Activated CD4-positive, alpha-beta memory T cell treated with anti-CD3 and anti-CD28 coated beads for 36 hours (primary cell): ENCODE measurements around the gene WDR27. TPM values are rescaled to one million over a fixed set of nuclear protein-coding genes. Genes with fewer than 3 reads are reported as not detected.

Experiments used
- CTCF ChIA-PET: fragments of 350-600 bp; sonication (Branson Sonifier 250); formaldehyde crosslinking; loops from one replicate; lab custom pipeline; 2021; ENCODE audit warnings: antibody characterized with exemption, inconsistent platforms; lab: Charles Lee
- POLR2A ChIA-PET: fragments of 350-600 bp; sonication (Branson Sonifier 250); formaldehyde crosslinking; loops from one replicate; lab custom pipeline; 2021; ENCODE audit warnings: antibody characterized with exemption; lab: Charles Lee
- DNase-seq: peaks from one replicate; pipeline ENCODE4 v3.0.0-alpha.2; 2020
- H3K27ac Mint-ChIP-seq: one replicate; pipeline ENCODE4 v1.8.0; 2021; ENCODE audit warnings: mixed read lengths
- H3K27me3 Mint-ChIP-seq: one replicate; pipeline ENCODE4 v1.8.0; 2021; ENCODE audit warnings: mixed read lengths
- H3K36me3 Mint-ChIP-seq: one replicate; pipeline ENCODE4 v1.8.0; 2021; ENCODE audit warnings: mixed read lengths
- H3K4me1 Mint-ChIP-seq: one replicate; pipeline ENCODE4 v1.8.0; 2021; ENCODE audit warnings: low read depth, mixed read lengths
- H3K4me3 Mint-ChIP-seq: one replicate; pipeline ENCODE4 v1.8.0; 2021; ENCODE audit warnings: mild to moderate bottlenecking, mixed read lengths
- H3K9me3 Mint-ChIP-seq: one replicate; pipeline ENCODE4 v1.8.0; 2021; ENCODE audit warnings: mixed read lengths
- intact Hi-C: fragments of 100-400 bp; cut with micrococcal nuclease; formaldehyde crosslinking; loops from one replicate; pipeline ENCODE4 v1.15.1; 2023
- total RNA-seq, 2 experiments: library from RNA; stranded (reverse); gene quantifications; one replicate each; pipeline ENCODE4 v1.2.3, GENCODE V29; 2021

WDR27 gene
- total RNA-seq, 2 experiments from 2014 or later = 39.7 to 41.6 TPM

DNA sequence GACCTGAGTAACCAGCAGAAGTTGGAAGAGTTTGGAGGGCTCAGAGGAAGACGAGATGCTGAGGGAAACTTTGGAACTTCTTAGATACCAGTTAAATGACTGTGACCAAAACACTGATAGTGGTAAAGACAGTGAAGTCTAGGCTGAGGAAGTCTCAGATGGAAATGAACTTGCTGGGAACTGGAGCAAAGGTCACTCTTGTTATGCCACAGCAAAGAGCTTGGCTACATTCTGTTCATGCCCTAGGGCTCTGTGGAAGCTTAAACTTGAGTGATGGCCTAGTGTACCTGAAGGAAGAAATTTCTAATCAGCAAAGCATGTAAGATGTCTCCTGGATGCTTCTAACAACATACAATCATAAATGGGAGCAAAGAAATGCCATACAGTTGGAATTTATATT is 24.7 kb downstream of the WDR27 start:
- intact Hi-C loops = no loop called here
- Mint-ChIP-seq H3K27ac (no peak overlapping the region), H3K4me1 (no peaks in the 10 kb centered on the region), H3K9me3 (peaks cover 8% of the 10 kb centered on the region), H3K27me3 (no peaks in the 10 kb centered on the region), H3K4me3 (no peak overlapping the region), H3K36me3 (peaks cover 30% of the 10 kb centered on the region)
- ChIA-PET CTCF (no interaction called here), POLR2A (no interaction called here)
- no peak for DNase-seq

- Mint-ChIP-seq H3K27ac (no peak overlapping the region), H3K36me3 (peaks cover 19% of the 10 kb centered on the region), H3K4me3 (no peak overlapping the region), H3K4me1 (peaks cover under 1% of the 10 kb centered on the region), H3K9me3 (no peaks in the 10 kb centered on the region), H3K27me3 (no peaks in the 10 kb centered on the region)
- intact Hi-C loops = no loop called here
- DNase-seq = no peak
- ChIA-PET CTCF (no interaction called here), POLR2A (no interaction called here)
Measured at GRCh38 chr6:169675011-169675410, 26.8 kb downstream of the WDR27 start.

GRCh38 chr6:169671563-169671962 is 30.3 kb downstream of the WDR27 start:
- no peaks in the 10 kb centered on the region for H3K9me3 Mint-ChIP-seq
- H3K27me3 Mint-ChIP-seq = no peaks in the 10 kb centered on the region
- CTCF ChIA-PET = no interaction called here
- peaks cover 10% of the 10 kb centered on the region for H3K36me3 Mint-ChIP-seq
- peaks cover 4% of the 10 kb centered on the region for H3K4me1 Mint-ChIP-seq
- DNase-seq = no peak
- intact Hi-C loops = no loop called here
- H3K27ac Mint-ChIP-seq = no peak overlapping the region
- H3K4me3 Mint-ChIP-seq = no peak overlapping the region
- POLR2A ChIA-PET = no interaction called here

- no peak overlapping the region for H3K27ac Mint-ChIP-seq
- DNase-seq = no peak
- ChIA-PET CTCF (no interaction called here), POLR2A (no interaction called here)
- no peaks in the 10 kb centered on the region for H3K27me3 Mint-ChIP-seq
- no peaks in the 10 kb centered on the region for H3K9me3 Mint-ChIP-seq
- H3K4me3 Mint-ChIP-seq = no peak overlapping the region
- intact Hi-C loops = no loop called here
- peaks cover 4% of the 10 kb centered on the region for H3K4me1 Mint-ChIP-seq
- peaks cover 14% of the 10 kb centered on the region for H3K36me3 Mint-ChIP-seq
Measured at GRCh38 chr6:169669889-169670288, 31.9 kb downstream of the WDR27 start.

- CTCF ChIA-PET = no interaction called here
- DNase-seq = no peak
- intact Hi-C loops = no loop called here
- H3K4me1 Mint-ChIP-seq = peaks cover 4% of the 10 kb centered on the region
- H3K27me3 Mint-ChIP-seq = no peaks in the 10 kb centered on the region
- no peak overlapping the region for H3K27ac Mint-ChIP-seq
- H3K36me3 Mint-ChIP-seq = peaks cover 14% of the 10 kb centered on the region
- H3K9me3 Mint-ChIP-seq = no peaks in the 10 kb centered on the region
- POLR2A ChIA-PET = no interaction called here
- H3K4me3 Mint-ChIP-seq = no peak overlapping the region
Measured at GRCh38 chr6:169669147-169669546, 32.7 kb downstream of the WDR27 start.

DNA sequence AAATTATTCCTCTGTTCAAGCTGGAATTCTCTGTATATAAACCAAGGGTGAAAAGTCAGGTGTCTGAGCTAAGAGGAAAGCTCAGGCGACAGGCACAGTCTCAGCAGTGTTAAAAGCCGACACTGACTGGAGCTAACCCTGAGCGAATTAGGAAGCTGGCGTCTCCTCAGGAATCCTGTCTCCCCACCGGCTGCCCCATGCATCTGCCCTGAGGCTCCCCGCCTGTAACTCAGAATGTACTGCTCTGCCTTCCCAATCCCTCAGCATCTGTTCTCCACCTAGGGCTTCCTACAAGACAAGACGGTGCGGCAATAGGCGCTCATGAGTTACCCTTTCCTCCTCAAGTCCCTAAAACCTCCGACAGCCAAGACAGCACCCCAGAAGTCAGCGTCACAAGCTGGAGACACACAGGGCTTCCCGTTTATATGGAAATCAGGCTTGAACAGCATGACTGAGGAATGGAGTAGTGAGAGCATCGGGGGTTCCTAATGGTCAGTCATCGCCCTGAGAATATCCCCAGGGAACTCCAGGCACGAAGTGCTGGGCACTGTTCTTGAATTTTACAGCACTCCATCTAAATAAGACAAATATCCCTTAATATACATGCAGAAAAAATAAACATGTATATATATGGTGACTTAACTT is 33.5 kb downstream of the WDR27 start:
- Mint-ChIP-seq H3K4me3 (no peak overlapping the region), H3K27ac (no peak overlapping the region), H3K36me3 (peaks cover 20% of the 10 kb centered on the region), H3K27me3 (no peaks in the 10 kb centered on the region), H3K4me1 (peaks cover 4% of the 10 kb centered on the region), H3K9me3 (no peaks in the 10 kb centered on the region)
- POLR2A ChIA-PET = no interaction called here
- CTCF ChIA-PET = no interaction called here
- no peak for DNase-seq
- intact Hi-C loops = no loop called here

DNA sequence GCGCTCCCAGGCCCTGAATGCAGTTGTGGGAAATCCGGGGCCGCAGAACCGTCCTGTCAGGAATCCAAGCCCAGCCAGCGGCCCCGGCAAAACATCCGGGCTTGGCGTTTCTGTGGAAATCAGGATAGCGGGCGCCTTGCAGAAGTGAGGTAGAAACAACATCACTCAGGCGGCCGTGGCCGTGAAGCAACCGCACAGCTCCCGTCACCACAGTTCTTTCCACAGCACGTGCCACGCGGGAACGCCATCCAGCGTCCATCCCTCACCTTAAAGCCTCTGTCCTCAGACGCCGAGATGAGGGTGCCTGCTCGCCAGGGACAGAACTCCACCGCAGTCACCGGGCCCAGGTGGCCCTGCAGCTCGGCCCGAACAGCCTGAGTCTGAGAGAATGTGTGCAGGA is 34.1 kb downstream of the WDR27 start:
- ChIA-PET CTCF (no interaction called here), POLR2A (no interaction called here)
- Mint-ChIP-seq H3K27me3 (no peaks in the 10 kb centered on the region), H3K36me3 (peaks cover 23% of the 10 kb centered on the region), H3K4me3 (no peak overlapping the region), H3K9me3 (no peaks in the 10 kb centered on the region), H3K27ac (no peak overlapping the region), H3K4me1 (peaks cover 4% of the 10 kb centered on the region)
- intact Hi-C loops = no loop called here
- DNase-seq = no peak

DNA sequence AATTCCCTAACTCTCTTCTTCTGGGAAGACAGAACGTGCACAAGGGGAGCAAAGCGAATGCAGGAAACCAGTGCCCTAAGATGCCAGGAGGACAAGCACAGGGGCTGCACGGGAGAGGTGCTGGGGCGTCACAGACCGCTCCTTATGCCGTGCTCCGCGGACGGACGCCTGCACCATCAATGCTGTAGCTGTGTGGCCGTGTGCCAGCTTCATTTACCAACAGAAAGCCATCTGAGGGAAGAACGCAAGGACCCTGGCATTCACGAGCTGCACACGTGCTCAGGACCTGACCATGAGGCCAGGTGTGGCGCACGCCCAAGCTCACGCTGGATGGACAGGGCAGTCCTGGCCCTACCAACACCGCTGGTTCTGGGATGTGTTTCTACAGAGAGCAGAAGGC is 35.4 kb downstream of the WDR27 start:
- intact Hi-C loops = no loop called here
- Mint-ChIP-seq H3K4me3 (no peak overlapping the region), H3K27ac (no peak overlapping the region), H3K4me1 (peaks cover 4% of the 10 kb centered on the region), H3K9me3 (no peaks in the 10 kb centered on the region), H3K27me3 (no peaks in the 10 kb centered on the region), H3K36me3 (peaks cover 25% of the 10 kb centered on the region)
- no peak for DNase-seq
- ChIA-PET POLR2A (no interaction called here), CTCF (no interaction called here)

DNA sequence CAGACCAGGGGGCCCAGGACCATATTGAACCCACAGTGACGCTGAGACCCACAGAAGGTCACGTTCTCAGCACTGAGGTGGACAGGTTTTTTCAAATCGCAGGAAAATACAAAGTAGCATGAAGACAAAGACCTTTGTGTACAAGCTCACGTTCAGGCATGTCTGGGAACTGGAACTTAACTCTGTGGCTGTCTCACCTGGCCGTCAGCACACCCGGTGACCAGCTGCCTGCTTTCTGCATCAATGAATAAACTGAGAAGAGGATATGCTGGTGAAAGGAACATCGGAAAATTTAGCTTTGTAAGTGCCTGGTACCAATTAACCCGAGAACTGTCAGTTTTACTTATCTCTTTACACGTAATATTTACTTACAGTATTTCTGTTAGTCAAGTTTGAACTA is 36.5 kb downstream of the WDR27 start:
- ChIA-PET POLR2A (no interaction called here), CTCF (no interaction called here)
- DNase-seq = no peak
- Mint-ChIP-seq H3K4me3 (no peak overlapping the region), H3K9me3 (no peaks in the 10 kb centered on the region), H3K27me3 (no peaks in the 10 kb centered on the region), H3K36me3 (peaks cover 24% of the 10 kb centered on the region), H3K27ac (no peak overlapping the region), H3K4me1 (peaks cover 4% of the 10 kb centered on the region)
- intact Hi-C loops = no loop called here

DNA sequence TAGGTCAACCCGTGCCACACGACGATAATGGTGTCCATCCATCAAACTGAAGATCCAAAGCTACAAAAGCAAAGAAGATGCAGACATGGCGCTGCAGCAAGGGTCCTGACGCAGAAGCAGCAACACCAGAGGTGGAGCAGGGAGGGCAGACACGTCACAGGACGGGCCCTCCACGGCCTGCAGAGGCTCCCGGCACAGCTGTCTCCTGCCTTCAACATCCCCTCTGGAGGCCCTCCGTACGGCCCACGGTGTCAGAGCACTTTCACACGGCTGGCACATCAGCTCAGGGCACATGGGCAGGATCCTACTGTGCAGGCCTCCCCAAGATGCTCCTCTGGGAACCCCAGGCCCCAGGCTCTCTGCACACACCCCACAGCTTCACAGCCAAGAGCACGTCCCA is 37.6 kb downstream of the WDR27 start:
- peaks cover 28% of the 10 kb centered on the region for H3K36me3 Mint-ChIP-seq
- H3K27ac Mint-ChIP-seq = no peak overlapping the region
- no peaks in the 10 kb centered on the region for H3K4me1 Mint-ChIP-seq
- no peak overlapping the region for H3K4me3 Mint-ChIP-seq
- no peaks in the 10 kb centered on the region for H3K27me3 Mint-ChIP-seq
- CTCF ChIA-PET = no interaction called here
- intact Hi-C loops = no loop called here
- POLR2A ChIA-PET = no interaction called here
- no peaks in the 10 kb centered on the region for H3K9me3 Mint-ChIP-seq
- no peak for DNase-seq

DNA sequence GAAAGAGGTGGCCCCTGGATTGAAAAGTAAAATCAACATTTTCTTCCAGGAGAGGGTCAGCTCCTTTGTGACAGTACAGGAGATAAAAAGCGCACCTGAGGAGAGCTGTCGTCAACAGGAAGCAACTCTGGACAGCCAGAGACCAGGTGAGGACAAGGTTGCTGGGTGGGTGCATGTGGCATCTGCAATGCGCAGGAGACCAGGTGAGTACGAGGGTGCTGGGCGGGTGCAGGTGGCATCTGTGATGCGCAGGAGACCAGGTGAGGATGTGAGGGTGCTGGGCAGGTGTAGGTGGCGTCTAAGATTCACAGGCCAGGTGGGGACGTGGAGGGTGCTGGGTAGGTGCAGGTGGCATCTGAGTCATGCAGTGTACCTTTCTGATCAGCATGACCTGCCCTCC is 38.4 kb downstream of the WDR27 start:
- no peaks in the 10 kb centered on the region for H3K27me3 Mint-ChIP-seq
- CTCF ChIA-PET = no interaction called here
- H3K36me3 Mint-ChIP-seq = peaks cover 32% of the 10 kb centered on the region
- H3K4me1 Mint-ChIP-seq = no peaks in the 10 kb centered on the region
- no peak overlapping the region for H3K4me3 Mint-ChIP-seq
- no peak for DNase-seq
- no peak overlapping the region for H3K27ac Mint-ChIP-seq
- H3K9me3 Mint-ChIP-seq = no peaks in the 10 kb centered on the region
- POLR2A ChIA-PET = no interaction called here
- intact Hi-C loops = no loop called here

GRCh38 chr6:169661391-169661756 is 40.5 kb downstream of the WDR27 start:
- no peak overlapping the region for H3K27ac Mint-ChIP-seq
- no peak overlapping the region for H3K4me3 Mint-ChIP-seq
- peaks cover 37% of the 10 kb centered on the region for H3K36me3 Mint-ChIP-seq
- H3K4me1 Mint-ChIP-seq = no peaks in the 10 kb centered on the region
- no peaks in the 10 kb centered on the region for H3K27me3 Mint-ChIP-seq
- CTCF ChIA-PET = interaction anchor here (0.6 kb wide), 1 partner anchor 325 kb away, joined by 3 read pairs; no protein-coding TSS in a partner anchor
- DNase-seq = no peak
- no peaks in the 10 kb centered on the region for H3K9me3 Mint-ChIP-seq
- POLR2A ChIA-PET = no interaction called here
- intact Hi-C loops = no loop called here

- no peak overlapping the region for H3K27ac Mint-ChIP-seq
- H3K9me3 Mint-ChIP-seq = no peaks in the 10 kb centered on the region
- peaks cover 38% of the 10 kb centered on the region for H3K36me3 Mint-ChIP-seq
- ChIA-PET CTCF (interaction anchor here (0.6 kb wide), 1 partner anchor 326 kb away, joined by 3 read pairs; no protein-coding TSS in a partner anchor), POLR2A (no interaction called here)
- intact Hi-C loops = no loop called here
- H3K27me3 Mint-ChIP-seq = no peaks in the 10 kb centered on the region
- no peak for DNase-seq
- no peak overlapping the region for H3K4me3 Mint-ChIP-seq
- H3K4me1 Mint-ChIP-seq = no peaks in the 10 kb centered on the region
Measured at GRCh38 chr6:169660751-169661390, 41.0 kb downstream of the WDR27 start.
